Lower leg skin (tissue), 3 donors: Measurements from ENCODE around the gene RNASE9.

Source experiments
- CTCF ChIP-seq, 3 donors: fragments of 450-650 bp; IDR thresholded peaks; one replicate each; pipeline ENCODE4 v1.5.1; 2016; ENCODE audit warnings: antibody characterized with exemption in 3 of 3, mild to moderate bottlenecking in 3 of 3, moderate library complexity in 2 of 3
- POLR2A ChIP-seq, 2 donors: fragments of 450-650 bp; IDR thresholded peaks; one replicate each; pipeline ENCODE4 v1.6.1; 2016 to 2017; ENCODE audit warnings: antibody characterized with exemption in 2 of 2, mild to moderate bottlenecking in 1 of 2, moderate library complexity in 1 of 2

GRCh38 chr14:20578325-20578724 lies 17.5 kb upstream of the RNASE9 start:
- TF ChIP-seq CTCF (IDR thresholded peaks at IDR 0.05): no peak
- no peak for TF ChIP-seq POLR2A (IDR thresholded peaks at IDR 0.05)
